Neural cell (in vitro differentiated cells): ENCODE measurements around the gene COG6.

ENCODE experiments used
- CTCF ChIP-seq: fragments of 450-650 bp; IDR thresholded peaks from 2 replicates; pipeline ENCODE4 v1.5.1; 2014; ENCODE audit warnings: antibody characterized with exemption, mild to moderate bottlenecking, moderate library complexity; ENCODE audit not compliant: poor library complexity, severe bottlenecking
- EP300 ChIP-seq: fragments of 450-650 bp; conservative IDR thresholded peaks from 2 replicates; pipeline ENCODE4 v1.6.1; 2014; ENCODE audit warnings: antibody characterized with exemption, mild to moderate bottlenecking, moderate library complexity; ENCODE audit not compliant: poor library complexity, severe bottlenecking
- EZH2 ChIP-seq: fragments of 200-600, 300-800 bp; shearing (Covaris generic), sonication (generic); IDR thresholded peaks from 2 replicates; pipeline ENCODE4 v1.6.1; 2014; ENCODE audit warnings: antibody characterized with exemption, low read length, borderline replicate concordance, mild to moderate bottlenecking; ENCODE audit not compliant: insufficient read depth, poor library complexity, severe bottlenecking
- MXI1 ChIP-seq: fragments of 450-650 bp; conservative IDR thresholded peaks from 2 replicates; pipeline ENCODE4 v1.6.1; 2014; ENCODE audit warnings: antibody characterized with exemption, mild to moderate bottlenecking; ENCODE audit not compliant: poor library complexity, severe bottlenecking
- POLR2AphosphoS5 ChIP-seq: IDR thresholded peaks from 2 replicates; pipeline ENCODE4 v1.6.1; 2012
- RAD21 ChIP-seq: fragments of 450-650 bp; conservative IDR thresholded peaks from 2 replicates; pipeline ENCODE4 v1.6.1; 2014; ENCODE audit warnings: antibody characterized with exemption, mild to moderate bottlenecking, moderate library complexity
- REST ChIP-seq: IDR thresholded peaks from 2 replicates; pipeline ENCODE4 v1.6.1; 2012; ENCODE audit warnings: borderline replicate concordance
- SMC3 ChIP-seq: fragments of 450-650 bp; conservative IDR thresholded peaks from 2 replicates; pipeline ENCODE4 v1.6.1; 2014; ENCODE audit warnings: antibody characterized with exemption, mild to moderate bottlenecking, moderate library complexity; ENCODE audit not compliant: poor library complexity
- TAF1 ChIP-seq: IDR thresholded peaks from 2 replicates; pipeline ENCODE4 v1.6.1; 2012; ENCODE audit warnings: low read depth

- no peak for TF ChIP-seq RAD21
- TF ChIP-seq CTCF, result no peak
- no peak for TF ChIP-seq EP300
- TF ChIP-seq POLR2AphosphoS5, result no peak
- no peak for TF ChIP-seq EZH2
- no peak for TF ChIP-seq REST
- TF ChIP-seq MXI1, result no peak
- TF ChIP-seq TAF1, result no peak
- no peak for TF ChIP-seq SMC3
These were observed 32.8 kb downstream of the COG6 start for GRCh38 chr13:39688278-39688677.
